ENCODE results near the gene HTR7. TPM values are rescaled to one million over a fixed set of nuclear protein-coding genes. Genes with fewer than 3 reads are reported as not detected.

Gene HTR7
- total and polyA plus RNA-seq, 2 of the 8 experiments (the other 6 are each of a cell fraction or from before 2014, with no cell fraction given): 22.9 to 24.6 TPM

DNA sequence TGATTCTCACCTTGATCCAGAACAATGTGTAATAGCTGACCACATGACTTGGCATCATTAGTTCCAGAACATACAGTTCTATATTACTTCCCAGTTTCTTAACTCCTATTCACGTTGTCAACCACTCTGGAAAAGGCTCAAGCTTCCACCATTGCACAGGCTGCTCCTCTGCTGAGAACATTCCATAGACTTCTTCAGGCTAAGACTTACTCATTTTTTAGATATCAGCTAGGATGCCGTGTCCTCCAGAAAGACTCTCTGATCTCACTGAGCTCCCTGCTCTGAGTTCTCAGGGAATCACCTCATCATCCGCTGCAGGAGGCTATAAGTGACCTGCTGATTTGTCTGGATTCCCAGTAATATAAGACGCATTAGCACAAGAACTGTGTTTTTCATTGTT lies 73.1 kb downstream of the HTR7 start (continued):
- TF ChIP-seq SUZ12 (IDR thresholded peaks at IDR 0.05; ENCODE audit: low read length): no peak
- TF ChIP-seq RBBP5 (IDR thresholded peaks at IDR 0.05; ENCODE audit: borderline replicate concordance, low read depth, low read length): no peak
- TF ChIP-seq ZNF274 (IDR thresholded peaks at IDR 0.05; ENCODE audit: borderline replicate concordance, extremely low read depth, low read length): no peak
- TF ChIP-seq JUND (IDR thresholded peaks at IDR 0.05; ENCODE audit: low read length): no peak
- no peak for TF ChIP-seq JUN (IDR thresholded peaks at IDR 0.05; ENCODE audit: low read depth, low read length)
